SU-DHL-6 (cell line): ENCODE measurements around the gene CDK14.

ENCODE experiments used
- EZH2phosphoT487 ChIP-seq: fragments of 200-600 bp; sonication (generic), shearing (Covaris generic); conservative IDR thresholded peaks from 2 replicates; pipeline ENCODE4 v1.6.1; 2018; ENCODE audit warnings: mild to moderate bottlenecking, antibody characterized with exemption, low read length, moderate library complexity, mixed read lengths
- TF ChIP-seq, protein P1 (sequence below): fragments of 200-600 bp; sonication (generic); IDR thresholded peaks from one replicate; pipeline ENCODE4 v1.5.1; 2017; ENCODE audit warnings: antibody characterized with exemption, mild to moderate bottlenecking, low read length, moderate library complexity; ENCODE audit not compliant: insufficient read depth, poor library complexity, severe bottlenecking

GRCh38 chr7:91228327-91228726 lies 632.2 kb downstream of the CDK14 start:
- TF ChIP-seq, protein P1, sequence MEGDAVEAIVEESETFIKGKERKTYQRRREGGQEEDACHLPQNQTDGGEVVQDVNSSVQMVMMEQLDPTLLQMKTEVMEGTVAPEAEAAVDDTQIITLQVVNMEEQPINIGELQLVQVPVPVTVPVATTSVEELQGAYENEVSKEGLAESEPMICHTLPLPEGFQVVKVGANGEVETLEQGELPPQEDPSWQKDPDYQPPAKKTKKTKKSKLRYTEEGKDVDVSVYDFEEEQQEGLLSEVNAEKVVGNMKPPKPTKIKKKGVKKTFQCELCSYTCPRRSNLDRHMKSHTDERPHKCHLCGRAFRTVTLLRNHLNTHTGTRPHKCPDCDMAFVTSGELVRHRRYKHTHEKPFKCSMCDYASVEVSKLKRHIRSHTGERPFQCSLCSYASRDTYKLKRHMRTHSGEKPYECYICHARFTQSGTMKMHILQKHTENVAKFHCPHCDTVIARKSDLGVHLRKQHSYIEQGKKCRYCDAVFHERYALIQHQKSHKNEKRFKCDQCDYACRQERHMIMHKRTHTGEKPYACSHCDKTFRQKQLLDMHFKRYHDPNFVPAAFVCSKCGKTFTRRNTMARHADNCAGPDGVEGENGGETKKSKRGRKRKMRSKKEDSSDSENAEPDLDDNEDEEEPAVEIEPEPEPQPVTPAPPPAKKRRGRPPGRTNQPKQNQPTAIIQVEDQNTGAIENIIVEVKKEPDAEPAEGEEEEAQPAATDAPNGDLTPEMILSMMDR, result no peak
- TF ChIP-seq EZH2phosphoT487, result no peak
